ENCODE measurements around the gene UBASH3B. TPM values are rescaled to one million over a fixed set of nuclear protein-coding genes. Genes with fewer than 3 reads are reported as not detected.
A peak's percentile ranks its signal among the peaks of the same experiment; 100 is the strongest.

Gene UBASH3B
- total RNA-seq, 2 experiments from 2014 or later = 54.7 to 73.0 TPM

DNA sequence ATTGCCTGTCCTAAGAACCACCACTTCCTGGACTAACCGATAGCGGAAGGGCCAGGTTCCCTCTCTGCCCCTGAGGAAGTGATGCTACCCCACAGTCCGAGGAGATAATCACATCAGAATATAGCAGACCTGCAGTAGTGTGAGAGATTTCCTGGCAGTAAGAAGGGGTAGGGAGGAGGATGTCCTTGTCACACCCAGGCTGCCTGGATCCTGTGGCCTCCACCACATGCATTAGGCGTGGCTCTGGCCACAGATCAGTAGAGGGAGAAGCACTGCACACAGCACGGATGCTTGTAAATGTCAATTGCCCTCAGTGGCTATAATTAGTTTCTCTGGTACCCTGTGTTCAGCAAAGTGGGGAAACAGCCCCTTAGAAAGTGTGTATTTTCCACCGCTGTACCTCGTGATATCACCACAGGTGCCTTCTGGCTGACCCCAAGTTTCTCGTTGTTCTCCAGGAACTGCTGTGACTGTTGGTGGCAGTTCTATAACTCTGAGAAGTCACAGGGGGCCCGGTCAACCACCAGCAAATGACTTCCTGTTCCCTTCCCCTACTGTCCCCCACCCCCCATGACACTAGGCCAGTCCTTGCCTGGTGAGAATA is 61.8 kb downstream of the UBASH3B start:
- H4K20me1 ChIP-seq (ENCODE audit: insufficient read depth, low read length) = no peaks in the 10 kb centered on the region
- H3K9me3 ChIP-seq (ENCODE audit: low read length) = no peaks in the 10 kb centered on the region
- peaks cover 10% of the 10 kb centered on the region; the same call in 1 of the 2 replicates for H3K79me2 ChIP-seq (ENCODE audit: insufficient read depth, low read depth, low read length)
- peaks cover 22% of the 10 kb centered on the region for H3K36me3 ChIP-seq (ENCODE audit: insufficient read depth, low read length)
- peak overlapping the region; percentile 5; the same call in 1 of the 2 replicates for H2AFZ ChIP-seq (ENCODE audit: low read length)
- TF ChIP-seq, protein P1, sequence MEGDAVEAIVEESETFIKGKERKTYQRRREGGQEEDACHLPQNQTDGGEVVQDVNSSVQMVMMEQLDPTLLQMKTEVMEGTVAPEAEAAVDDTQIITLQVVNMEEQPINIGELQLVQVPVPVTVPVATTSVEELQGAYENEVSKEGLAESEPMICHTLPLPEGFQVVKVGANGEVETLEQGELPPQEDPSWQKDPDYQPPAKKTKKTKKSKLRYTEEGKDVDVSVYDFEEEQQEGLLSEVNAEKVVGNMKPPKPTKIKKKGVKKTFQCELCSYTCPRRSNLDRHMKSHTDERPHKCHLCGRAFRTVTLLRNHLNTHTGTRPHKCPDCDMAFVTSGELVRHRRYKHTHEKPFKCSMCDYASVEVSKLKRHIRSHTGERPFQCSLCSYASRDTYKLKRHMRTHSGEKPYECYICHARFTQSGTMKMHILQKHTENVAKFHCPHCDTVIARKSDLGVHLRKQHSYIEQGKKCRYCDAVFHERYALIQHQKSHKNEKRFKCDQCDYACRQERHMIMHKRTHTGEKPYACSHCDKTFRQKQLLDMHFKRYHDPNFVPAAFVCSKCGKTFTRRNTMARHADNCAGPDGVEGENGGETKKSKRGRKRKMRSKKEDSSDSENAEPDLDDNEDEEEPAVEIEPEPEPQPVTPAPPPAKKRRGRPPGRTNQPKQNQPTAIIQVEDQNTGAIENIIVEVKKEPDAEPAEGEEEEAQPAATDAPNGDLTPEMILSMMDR (conservative IDR thresholded peaks at IDR 0.05; ENCODE audit: low read length) = no peak
- TF ChIP-seq EZH2phosphoT487 (IDR thresholded peaks at IDR 0.05; ENCODE audit: borderline replicate concordance, low read depth, low read length) = no peak
- peak overlapping the region; percentile 92 for H3K27ac ChIP-seq (ENCODE audit: low read depth, low read length, poor library complexity, severe bottlenecking)
- H3K9me2 ChIP-seq (ENCODE audit: insufficient read depth, low read length) = no peaks in the 10 kb centered on the region
- POLR2A ChIA-PET = interaction anchor here (0.9 to 3.4 kb wide), 15 partner anchors 10 to 63 kb away, joined by 3 to 29 read pairs (median 5); no protein-coding TSS in a partner anchor
- peak; percentile 90 for DNase-seq (ENCODE audit: low spot score)
- CTCF ChIA-PET (ENCODE audit: unreplicated experiment) = interaction anchor here (0.8 to 1.2 kb wide), 2 partner anchors 15 to 21 kb away, joined by 3 read pairs; no protein-coding TSS in a partner anchor
- intact Hi-C loops (cut with micrococcal nuclease; ENCODE audit: unreplicated experiment) = loop anchor here (1.0 kb wide), 2 partner anchors 21 to 37 kb away; no protein-coding TSS in a partner anchor
- H3K4me2 ChIP-seq (ENCODE audit: low read length) = peak overlapping the region; percentile 60
- BruUV-seq (replicated peaks) = no TSS peak
- peaks cover 95% of the 10 kb centered on the region for H3K4me1 ChIP-seq (ENCODE audit: insufficient read depth, low read length, poor library complexity, severe bottlenecking)
- peak overlapping the region; percentile 47 for H3K4me3 ChIP-seq (ENCODE audit: low read depth, low read length, poor library complexity, severe bottlenecking)

DNA sequence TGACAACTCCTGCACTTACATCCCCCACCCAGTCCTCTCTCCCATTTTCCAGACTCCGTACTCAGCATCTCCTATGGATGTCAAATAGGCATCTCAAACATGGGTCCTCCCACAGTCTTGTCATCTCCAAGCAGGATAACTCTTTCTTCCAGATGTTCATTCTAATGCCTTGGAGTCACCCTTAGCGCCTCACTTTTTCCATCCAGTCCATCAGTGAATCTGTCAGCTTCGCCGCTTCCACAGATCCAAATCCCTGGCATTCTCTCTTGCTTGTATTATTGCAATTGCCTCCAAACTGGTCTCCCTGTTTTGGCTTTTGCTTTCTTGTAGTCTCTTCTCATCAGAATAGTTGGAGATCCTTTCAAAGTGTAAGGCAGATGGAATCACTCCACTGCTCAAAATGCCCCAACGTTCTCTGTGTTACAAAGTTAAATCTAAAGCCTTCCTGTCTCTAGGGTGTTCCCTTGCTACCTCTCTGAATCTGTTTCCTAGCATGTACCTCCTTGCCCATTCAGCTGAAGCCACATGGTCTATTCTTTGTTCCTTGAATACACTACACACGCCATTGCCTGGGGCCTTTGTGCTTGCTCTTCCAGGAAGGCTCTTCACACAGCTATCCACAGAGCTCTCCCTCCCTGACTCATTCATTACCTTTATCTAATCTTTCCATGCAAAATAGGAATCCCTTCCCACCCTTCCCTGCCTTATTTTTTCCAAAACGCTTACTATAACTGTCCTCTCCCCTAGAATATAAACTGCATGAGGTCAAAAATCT is 64.8 kb downstream of the UBASH3B start:
- H2AFZ ChIP-seq (ENCODE audit: low read length) = no peak overlapping the region
- ChIA-PET POLR2A (interaction anchor here (0.7 to 1.9 kb wide), 5 partner anchors 25 to 45 kb away, joined by 3 to 6 read pairs (median 4); no protein-coding TSS in a partner anchor), CTCF (ENCODE audit: unreplicated experiment) (no interaction called here)
- intact Hi-C loops (cut with micrococcal nuclease; ENCODE audit: unreplicated experiment) = no loop called here
- no peak overlapping the region for H3K27ac ChIP-seq (ENCODE audit: low read depth, low read length, poor library complexity, severe bottlenecking)
- no peaks in the 10 kb centered on the region for H3K9me3 ChIP-seq (ENCODE audit: low read length)
- peaks cover 14% of the 10 kb centered on the region; the same call in 1 of the 2 replicates for H3K36me3 ChIP-seq (ENCODE audit: insufficient read depth, low read length)
- peaks cover 91% of the 10 kb centered on the region for H3K4me1 ChIP-seq (ENCODE audit: insufficient read depth, low read length, poor library complexity, severe bottlenecking)
- H3K4me2 ChIP-seq (ENCODE audit: low read length) = no peak overlapping the region
- H3K4me3 ChIP-seq (ENCODE audit: low read depth, low read length, poor library complexity, severe bottlenecking) = no peak overlapping the region
- no peak for TF ChIP-seq EZH2phosphoT487 (IDR thresholded peaks at IDR 0.05; ENCODE audit: borderline replicate concordance, low read depth, low read length)
- TF ChIP-seq, protein P1 (conservative IDR thresholded peaks at IDR 0.05; ENCODE audit: low read length) = no peak
- H3K9me2 ChIP-seq (ENCODE audit: insufficient read depth, low read length) = no peaks in the 10 kb centered on the region
- no peaks in the 10 kb centered on the region for H4K20me1 ChIP-seq (ENCODE audit: insufficient read depth, low read length)
- H3K79me2 ChIP-seq (ENCODE audit: insufficient read depth, low read depth, low read length) = peaks cover 13% of the 10 kb centered on the region; the same call in 1 of the 2 replicates
- BruUV-seq (replicated peaks) = no TSS peak
- peak; percentile 35 for DNase-seq (ENCODE audit: low spot score)

Data from OCI-LY7 (cell line).